COR-L47 (cell line): ENCODE data around the gene CPLANE2.
A peak's percentile ranks its signal among the peaks of the same experiment; 100 is the strongest.
"Not testable (repeated sequence)": the region's sequence is repeated elsewhere in the genome, so short reads cannot be mapped to it uniquely, and the experiment has no call there.

ENCODE experiments used
- DNase-seq: peaks from one replicate; lab custom pipeline; 2025; lab: John Stamatoyannopoulos, UW

The CPLANE2 gene

DNA sequence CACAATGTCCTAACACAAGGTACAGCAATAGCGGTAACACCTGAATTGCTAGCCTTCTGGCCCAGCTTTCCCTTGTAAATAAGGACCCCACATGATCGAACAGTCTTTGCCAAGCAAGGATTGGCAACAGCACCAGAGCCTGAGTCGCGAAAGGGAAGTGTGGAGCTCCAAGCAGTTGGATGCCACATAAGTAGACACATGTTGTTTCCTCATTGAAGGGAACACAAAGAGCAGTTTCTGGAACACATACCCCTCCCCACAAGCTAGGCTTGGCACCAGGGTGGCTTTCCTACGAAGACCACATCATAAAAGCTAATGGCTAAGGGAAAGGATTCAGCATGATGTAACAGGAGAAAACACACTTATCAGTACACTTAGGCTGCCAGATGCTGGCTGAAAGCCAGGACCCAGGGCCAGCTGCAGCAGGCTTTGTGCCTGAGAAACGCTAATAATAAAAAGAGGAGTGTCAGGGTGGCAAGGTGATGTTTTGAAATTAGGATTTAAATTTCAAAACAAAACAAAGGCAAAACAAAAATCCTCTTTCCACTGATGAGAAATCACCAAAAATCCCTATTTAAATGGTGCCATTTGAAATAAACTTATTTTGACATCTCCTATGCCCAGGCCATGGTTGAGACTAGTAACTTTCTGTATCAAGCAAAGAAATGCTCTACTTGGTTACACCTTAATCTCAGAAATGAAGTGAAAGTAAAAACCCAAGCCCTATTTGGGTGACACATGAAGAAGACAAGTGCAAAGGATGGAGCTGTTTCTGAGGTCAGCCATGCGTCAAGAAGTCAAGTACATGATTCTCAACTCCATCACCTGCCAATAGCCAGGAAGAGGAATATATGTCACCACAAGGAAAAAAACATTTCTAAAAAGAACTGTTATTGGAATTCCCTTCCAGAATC, 11.9 kb upstream of the CPLANE2 start:
- peak; percentile 97 for DNase-seq

DNA sequence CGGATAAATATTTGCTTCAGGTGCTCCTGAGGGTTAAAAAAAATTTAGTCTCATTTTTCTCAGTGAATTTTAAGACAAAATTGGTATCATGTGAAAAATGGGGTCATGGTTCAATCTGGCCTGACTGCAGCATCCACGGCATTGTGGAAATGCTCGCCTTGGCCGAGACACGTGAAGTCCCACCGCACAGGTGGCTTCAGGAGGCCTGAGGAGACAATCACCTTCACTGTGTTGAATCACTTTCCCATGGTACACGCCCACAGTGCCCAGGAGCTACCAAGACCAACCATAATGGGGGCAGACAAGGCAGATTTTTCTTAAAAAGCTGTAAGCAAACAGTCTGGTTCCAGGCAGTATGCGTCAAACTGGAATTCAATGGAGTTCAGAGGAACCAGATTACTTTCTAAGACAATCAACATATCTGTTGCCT, 11.0 kb upstream of the CPLANE2 start:
- peak; percentile 15 for DNase-seq

DNA sequence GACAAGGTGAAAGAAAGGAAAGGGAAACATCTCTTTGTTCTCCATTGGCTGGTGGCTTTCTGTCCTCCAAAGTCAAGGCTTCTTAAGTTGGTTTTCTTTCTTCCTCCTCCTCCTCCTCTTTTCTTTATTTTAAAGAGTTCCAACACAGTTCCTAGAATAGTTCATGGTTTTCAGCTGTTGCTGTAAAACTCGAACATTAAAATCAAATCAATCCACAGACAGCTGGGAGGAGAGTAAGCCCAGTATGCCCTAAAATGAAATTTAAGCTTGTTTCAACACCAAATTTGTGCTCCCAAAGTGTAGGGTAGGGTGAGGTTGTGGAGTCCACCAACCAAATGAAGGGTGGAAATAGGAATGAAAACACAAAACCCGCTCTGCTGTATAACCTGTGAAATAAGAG, 10.5 kb upstream of the CPLANE2 start:
- no peak for DNase-seq

DNA sequence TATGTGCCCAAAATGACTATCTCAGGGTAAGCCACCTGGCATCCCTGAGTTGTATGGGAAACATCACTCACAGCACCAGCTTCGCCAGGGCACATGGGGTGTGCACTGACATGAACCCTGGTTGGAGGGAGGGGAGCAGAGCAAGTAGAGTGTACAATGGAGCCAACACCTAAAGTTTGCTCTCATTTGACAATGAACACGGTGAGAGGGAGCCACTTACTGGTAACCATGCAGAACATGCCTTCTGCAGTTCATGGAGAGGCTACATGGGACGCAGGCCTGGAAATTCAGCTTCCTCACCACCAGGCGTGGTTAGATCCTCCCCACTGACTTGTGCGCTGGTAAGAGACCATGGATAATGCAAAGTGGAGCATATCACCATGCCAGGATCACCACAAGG, 10.0 kb upstream of the CPLANE2 start:
- no peak for DNase-seq

DNA sequence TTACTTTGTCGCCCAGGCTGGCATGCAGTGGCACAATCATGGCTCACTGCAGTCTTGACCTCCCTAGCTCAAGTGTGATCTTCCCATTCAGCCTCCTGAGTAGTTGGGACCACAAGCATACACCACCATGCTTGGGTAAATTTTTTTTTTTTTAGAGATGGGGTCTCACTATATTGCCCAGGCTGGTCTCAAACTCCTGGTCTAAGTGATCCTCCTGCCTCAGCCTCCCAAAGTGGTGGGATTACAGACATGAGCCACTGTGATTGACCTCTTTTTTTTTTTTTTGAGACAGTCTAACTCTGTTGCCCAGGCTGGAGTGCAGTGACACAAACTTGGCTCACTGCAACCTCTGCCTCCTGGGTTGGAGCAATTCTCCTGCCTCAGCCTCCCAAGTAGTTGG, 9.3 kb upstream of the CPLANE2 start:
- DNase-seq = not testable (repeated sequence)

DNA sequence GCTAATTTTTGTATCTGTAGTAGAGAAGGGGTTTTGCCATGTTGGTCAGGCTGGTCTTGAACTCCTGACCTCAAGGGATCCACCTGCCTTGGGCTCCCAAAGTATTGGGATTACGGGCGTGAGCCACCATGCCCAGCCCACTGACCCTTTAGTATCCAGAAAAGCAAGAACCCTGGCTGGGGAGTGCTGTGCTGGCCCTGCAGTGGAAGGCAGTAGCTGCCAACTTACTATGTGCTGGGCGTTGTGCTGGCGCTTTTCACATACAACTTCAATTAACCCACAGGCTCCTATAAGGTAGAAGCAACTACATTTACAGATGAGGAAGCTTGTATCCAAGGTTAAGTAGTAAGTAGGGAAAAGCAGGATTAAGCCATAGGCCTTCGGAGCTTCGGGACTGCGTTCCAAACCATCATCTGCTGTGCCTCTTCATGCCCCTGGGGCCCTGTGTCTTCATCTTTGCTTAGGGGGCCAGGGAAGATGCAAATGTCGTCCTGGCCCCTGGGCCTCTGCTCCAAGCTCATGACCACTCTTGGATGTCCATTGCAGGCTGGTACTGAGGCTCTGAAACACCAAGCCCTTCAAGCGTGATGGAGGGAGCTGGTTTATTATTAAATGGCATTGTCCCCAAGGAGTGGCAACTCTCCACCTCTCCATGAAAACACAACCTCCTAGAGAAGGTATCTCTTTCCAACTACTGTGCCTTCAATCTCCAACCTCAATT, 8.7 kb upstream of the CPLANE2 start:
- no peak for DNase-seq

DNA sequence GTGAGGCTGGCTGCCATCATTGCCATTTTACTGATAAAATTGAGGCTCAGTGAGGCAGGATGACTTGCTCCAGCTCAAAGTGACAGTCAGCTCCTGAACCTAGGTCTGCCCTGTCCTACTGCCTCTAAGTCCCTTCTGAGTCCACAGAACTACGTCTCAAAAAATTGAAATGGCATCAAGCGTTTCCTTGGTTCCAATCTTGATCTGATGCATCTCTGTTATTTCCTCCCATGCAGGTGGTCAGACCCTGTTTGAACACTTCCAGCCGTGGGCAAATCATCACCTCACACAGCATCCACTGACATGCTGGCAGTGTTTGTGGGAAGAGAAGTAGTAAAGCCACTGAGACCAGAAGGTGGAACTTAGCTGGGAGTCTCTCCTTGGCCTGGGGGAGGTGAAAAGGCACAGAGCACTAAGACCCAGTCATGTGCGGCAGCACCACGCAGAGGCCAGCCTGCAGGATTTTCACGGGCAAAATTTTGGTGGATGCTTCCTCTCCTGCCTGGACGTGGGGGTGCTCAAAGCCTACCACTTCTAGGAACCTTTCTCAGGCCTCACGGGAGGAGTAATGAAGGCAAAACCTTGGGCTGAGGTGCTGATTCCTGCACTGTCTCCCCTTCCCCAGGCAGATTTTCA, 7.8 kb upstream of the CPLANE2 start:
- DNase-seq = no peak

DNA sequence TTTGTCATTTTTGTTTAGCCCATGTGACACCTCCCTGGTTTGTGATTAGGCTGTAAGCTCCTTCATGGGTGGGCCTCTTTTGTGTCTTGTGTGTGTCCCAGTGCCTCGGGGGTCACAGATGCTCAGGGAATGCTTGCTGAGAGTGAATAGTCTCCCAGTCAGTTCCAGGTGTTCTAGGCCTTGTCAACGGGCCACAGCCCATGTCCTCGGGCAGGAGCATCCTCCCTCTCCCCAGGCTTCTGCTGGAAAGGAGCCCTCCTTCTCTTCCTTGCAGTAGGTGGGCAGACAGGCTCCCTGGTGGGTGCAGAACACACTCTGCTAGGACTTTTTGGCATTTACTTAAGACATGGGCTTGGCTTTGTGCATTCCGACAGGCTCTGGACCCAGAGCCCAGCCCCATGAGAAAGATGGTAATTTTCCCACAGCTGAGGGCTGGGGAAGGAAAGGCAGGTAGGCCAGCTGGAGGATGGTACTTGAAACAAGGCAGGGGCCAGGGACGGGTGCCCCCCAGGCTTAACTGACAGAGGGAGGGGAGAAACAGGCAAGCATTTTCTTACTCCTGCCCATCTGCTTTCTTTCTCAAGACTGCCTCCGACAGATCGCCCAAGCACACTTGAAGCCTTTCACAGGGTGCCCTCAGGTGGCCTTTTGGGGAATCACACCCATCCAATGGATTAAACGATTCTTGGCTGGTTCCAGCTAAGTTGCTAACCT, 7.1 kb upstream of the CPLANE2 start:
- DNase-seq = peak; percentile 76

DNA sequence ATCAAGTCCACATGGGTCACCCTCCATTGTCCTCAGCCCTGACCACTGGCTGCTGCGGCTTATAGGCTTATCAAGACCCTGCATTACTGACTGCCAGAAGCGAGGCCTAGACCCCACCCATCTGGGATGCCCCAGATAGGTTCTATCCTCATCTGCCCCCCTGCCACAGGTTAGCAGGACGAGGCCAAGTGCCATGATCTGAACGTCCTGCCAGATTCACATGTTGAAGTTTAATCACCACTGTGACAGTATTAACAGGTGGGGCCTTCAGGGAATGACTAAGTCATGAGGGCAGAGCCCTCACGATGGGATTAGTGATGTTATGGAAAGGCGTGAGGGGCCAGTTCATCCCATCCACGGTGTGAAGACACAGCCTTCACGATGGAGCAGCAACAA, 6.2 kb upstream of the CPLANE2 start:
- no peak for DNase-seq

DNA sequence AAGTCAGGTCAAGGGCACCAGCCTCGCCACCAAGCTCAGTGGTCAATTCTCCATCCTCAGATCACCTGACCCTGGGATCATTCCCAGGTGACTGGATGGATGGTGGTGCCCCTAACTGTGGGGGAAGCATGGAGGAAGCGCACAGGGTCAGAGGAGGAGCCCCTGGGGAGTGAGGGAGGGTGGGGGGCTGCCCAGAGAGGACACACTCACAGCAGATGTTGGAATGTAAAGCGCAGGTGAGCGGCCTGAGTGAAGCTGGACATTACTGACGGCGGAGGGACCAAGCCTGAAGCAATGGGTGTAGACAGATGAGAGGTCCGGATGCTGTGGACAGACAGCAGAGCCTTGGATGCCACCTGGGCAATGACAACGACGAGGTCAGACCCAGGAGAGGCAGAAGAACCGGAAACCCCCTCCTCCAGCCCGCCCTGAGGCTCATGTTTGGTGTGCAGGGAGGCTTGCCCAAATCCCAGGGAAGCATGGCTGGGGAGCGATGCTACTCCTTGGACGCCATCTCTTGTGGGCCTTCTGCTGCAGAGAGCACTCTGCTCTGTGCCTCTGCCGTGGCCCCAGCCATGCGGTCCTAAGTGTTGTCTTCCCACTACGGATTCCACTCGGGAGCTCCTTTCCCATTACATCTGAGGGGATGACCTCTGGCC, 5.7 kb upstream of the CPLANE2 start:
- no peak for DNase-seq

DNA sequence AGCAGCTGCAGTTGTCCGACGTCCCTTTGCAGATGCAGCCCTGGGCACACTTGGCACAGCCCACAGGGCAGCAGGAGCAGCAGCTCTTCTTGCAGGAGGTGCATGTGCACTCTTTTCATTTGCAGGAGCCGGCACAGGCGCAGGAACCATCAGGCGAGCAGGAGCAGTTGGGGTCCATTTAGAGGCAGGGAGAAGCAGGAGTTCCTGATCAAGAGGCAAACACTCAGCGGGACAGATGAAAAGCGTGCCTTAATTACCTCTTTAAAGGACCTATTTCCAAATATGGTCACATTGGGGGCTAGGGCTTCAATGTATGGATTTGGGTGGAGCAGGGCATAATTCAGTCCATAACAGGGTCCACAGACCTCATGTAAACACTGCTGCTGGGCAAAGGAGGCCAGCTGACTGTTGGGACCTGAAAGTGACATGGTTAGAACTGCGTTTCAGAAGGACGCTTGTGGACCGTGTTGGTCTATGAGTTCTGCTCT, 4.3 kb upstream of the CPLANE2 start:
- no peak for DNase-seq

DNA sequence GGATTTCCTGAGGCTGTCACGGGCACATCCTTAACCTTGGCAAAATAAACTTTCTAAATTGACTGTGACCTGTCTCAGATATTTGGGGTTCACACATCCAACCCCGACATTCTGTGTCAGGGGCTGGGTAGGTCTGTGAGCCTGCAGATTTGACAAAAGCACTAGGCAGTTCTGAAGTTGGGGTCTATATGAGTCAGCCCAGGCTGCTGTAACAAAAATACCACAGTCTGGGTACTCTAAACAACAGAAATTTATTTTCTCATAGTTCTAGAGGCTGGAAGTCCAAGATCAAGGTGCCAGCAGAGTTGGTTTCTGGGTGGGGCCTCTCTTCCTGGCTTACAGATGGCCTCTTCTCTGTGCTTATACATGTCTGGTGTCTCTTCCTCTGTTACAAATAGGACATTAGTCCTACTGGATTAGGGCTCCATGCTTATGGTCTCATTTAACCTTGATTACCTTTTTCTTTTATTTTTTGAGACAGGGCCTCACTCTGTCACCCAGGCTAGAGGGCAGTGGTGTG, 3.0 kb upstream of the CPLANE2 start:
- no peak for DNase-seq

DNA sequence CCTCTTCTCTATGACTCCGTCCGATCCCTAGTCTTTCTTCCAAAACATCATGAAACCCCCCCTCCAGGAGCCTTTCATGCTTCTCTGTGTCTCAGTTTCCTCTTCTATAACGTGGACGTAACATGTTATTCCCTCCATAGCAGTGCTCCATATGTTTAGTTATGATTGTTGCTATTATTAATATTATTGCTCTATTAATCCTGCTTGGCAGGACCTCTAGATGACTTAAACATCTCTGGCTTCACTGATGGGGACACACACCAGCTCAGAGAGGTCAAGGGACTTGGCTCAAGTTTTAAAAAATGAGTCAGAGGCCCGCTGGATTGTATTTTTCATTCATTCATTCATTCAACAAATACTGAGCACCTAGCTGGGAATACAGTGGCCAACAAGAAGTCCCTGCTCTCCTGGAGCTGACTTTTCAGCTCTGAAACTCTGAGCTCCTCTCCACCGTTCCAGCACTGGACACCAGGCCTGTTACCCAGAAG, 404 bp upstream of the CPLANE2 start:
- DNase-seq = no peak

DNA sequence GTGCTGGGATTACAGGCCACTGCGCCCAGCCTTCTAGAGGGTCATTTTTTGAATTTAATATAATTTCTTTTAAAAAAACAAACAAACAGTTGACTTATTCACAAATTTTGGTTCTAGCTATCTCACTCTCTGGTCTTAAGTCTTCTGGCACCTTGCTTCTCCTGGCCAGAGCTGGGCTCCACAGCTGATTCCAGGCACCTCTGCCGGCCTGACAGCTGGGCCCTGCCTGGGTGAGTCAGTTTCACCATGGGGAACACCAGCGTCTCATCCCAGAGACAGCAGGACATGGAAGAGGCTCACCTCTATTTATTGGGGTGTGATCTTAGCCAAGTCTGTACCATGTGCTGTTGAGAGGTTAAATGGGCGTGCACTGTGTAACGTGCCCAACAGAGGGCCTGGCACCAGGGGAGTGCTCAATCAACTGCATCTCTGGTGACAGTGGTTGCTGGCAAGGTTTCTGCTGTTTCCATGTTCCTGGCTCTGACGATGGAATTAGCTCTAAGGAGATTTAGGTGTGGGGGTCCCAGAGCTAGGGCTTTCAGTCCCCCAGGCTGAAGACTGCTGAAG, 956 bp downstream of the CPLANE2 start:
- DNase-seq = peak; percentile 66

DNA sequence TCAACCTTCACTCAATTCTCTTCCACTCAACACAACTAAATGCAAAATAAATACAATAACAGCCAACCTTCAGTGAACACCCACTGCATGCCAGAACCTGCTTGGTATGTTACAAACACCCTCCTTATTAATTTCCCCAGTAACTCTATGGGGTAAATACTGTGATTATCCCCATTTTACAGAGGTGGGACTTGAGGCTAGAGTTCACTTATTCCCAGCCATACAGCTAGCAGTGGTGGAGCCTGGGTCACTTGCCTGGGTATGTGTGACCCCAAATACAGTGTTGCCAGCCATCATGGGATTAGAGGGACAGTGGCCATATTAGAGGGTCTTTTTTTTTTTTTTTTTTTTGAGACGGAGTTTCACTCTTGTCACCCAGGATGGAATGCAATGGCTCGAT, 1.6 kb downstream of the CPLANE2 start:
- no peak for DNase-seq

DNA sequence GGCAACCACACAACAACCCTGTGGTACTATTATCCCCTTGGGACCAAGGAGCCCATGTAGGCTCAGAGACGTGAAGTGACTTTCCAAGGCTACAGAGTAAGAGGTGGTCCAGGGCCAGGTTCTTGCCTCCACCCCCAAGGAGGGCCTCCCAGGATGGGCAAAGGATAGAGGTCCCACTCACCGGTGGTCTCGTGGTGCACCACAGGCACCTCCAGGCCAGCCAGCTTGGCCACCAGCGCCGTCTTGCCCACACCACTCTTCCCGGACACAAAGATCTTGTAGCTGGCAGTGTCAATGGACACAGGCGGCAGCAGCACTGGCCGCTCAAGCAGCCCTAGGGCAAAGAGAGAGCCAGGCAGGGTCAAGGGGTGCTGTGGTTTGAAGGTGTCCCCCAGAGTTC, 3.6 kb downstream of the CPLANE2 start:
- DNase-seq = no peak

DNA sequence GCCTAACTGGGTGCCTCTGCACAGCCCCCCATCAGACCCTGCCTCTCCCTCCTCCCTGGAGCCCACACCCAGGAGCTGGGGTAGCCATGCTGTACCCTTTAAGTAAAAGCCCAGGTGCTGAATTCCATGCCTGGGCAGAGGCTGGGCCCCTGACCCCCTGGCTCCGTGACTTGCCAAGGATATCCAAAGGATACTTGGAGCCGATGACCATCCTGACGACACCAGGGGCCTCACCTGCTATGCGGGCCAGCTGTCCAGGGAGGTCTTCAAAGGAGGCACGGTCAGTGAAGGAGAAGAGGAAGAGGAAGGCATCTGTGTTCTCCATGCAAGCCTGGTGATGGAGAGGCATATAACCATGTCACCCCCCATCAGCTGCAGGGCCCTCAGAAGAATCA, 4.7 kb downstream of the CPLANE2 start:
- DNase-seq = no peak

DNA sequence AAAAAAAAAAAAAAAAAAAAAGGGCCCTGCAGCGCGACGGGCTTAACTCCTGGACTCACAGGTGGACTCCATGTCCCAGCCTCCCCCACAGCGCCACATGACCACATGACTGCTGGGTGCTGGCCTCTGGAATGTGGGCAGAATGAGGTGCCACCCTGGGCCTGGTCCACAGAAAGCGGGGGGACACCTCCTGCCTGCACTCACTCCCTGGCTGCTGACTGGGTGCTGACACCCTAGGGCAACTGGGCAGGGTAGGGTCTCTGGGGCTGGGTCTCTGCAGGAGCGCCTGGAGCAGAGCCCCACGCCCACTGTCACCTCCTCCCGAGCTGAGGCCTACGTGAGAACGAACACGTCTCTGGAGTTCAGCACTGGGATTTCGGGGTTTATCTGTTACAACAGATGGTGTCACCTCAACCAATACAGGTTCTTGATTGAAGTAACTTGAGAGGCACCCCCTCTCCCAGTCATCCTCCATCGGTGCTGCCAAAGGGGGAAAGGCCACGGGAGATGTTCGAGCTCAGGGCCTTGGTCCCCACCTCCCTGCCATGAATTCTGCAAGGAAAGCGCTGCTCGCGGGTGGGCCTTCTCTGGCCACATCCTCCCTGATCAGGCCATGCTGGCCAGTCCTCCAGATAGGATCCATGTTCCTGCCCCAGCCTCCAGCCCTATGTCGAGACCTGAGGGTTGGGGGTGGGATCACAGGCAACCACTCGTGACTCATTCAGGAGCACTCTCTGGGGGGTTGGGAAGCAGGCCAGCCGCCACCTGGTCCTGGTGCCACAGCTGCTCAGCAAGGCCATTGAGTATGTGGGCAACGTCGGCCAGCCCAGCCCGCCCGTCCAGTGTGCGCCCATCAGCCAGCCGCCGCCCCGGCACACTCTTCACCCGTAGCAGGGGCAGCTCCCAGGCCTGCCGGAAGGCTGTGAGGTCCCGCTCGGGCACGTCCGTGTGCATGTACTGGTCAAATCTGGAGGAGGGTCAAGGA, 5.4 kb downstream of the CPLANE2 start:
- no peak for DNase-seq

DNA sequence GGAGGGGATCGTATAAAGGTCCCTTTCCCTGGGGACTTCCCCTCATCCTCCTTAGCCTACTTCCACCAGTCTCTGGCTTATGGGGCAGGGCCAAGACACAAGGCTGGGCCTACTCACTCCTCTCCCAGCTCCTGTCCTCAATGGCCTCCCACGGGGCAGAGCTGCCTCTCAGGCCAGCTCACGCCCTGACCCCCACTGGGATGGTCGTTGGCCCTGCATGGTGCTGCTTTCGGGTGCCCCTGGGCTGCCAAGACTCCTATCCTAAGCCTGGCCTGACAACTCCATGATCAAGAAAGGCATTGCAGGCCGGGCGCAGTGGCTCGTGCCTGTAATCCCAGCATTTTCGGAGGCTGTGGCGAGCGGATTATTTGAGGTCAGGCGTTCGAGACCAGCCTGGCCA, 6.2 kb downstream of the CPLANE2 start:
- no peak for DNase-seq
